ENCODE results near the gene SORL1.

Gene SORL1

DNA sequence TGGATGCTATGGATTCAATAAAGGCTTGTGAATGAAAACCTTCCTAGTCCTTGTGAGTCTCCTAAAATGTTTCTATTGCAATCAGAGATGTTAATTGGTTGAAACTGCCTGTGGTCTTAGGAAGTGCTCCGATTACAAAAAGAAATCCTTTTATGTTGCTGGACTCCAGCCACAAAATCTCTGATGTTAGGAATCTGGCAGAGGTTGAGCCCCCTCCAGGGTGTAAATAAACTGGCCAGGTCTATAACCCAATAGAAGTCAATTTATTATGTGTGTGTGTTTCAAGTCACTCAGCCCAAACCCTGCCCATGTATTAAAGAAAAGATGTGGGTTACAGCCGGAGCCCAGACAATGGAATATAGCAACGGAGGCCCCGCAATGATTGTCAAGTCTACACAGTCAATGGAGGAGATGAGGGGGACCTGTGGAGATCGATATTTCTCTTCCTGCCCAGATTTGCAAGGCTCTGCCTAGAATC is 218.7 kb downstream of the SORL1 start:
- DNase-seq: no peak

DNA sequence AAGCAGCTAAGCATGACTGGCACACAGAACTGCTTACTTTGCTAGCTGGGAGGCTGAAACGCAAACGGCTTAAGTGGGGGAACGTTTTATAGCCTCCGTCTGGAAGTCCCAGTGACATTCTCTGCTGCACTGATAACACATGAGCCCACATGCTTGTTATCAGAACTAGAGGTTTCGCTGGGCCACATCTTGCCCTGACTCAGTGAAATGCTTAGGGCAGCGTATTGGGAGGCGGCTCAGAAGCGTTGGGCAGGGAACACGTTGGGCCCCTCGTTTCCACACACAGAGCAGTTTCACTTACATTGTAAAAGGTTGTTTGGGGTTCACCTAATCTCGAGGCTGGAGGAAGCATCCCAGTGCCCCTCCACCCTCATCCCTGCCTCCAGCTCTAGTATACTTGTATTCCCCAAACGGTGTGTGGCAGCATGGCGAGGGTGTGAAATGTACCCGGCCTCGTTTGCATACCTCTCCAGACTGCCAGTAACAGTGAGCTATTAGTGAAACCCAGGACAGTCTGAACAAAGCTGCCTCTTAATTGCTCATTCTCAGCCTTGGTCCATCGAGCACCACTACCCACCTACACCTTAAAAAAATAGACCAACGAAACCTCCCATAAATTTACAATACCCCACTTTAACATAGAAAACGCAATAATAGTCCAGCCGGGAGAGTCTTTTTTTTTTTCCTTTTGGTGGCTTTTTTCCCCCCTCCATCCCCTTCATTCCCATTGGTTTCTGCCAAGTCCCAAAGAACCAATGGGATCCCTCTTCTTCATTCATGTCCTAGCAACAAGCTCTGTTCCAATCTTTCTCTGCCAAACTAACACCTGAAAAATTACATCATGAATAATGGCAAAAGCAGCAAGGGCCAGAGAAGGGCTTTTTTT is 219.4 kb downstream of the SORL1 start:
- DNase-seq: no peak

DNA sequence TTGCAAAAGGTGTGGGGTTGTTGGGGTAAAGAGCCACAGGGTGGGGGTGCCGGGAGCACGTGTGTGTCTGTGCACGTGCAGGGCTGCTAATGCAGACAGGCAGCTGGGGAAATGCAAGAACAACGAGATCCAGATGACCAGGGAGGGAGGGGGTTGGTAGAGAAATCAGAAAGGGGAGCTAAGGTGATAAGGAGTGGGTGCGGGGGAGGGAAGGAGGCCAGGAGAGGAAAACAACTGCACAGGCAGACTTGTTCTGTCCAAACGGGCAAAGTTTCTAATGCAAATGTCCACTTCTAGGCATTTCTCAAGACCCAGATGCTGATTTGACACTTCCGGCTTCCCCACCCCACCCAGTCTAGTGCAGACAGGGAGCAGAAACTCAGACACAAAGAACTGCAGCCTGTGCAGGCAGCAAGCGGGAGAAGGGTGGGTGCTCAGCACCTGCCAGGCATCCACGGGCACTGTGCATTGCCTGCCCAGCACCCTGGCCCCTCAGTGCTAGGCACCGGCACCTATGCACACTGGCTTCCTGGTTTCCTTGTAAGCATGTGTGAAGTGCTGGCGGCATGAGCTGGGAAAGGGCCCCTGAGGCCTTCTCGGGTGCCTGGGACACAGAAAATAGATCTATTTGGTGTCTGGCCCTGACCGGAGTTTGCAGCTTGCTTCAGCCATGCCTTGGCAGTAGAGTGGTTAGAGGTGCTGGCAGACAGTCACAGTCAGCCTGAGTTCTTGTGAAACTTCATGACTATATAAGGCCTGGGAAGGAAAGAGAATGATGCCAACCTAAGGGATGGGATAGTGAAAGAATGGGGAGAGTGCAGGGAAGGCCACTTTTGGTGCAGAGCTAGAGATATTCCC is 220.7 kb downstream of the SORL1 start:
- DNase-seq: no peak

DNA sequence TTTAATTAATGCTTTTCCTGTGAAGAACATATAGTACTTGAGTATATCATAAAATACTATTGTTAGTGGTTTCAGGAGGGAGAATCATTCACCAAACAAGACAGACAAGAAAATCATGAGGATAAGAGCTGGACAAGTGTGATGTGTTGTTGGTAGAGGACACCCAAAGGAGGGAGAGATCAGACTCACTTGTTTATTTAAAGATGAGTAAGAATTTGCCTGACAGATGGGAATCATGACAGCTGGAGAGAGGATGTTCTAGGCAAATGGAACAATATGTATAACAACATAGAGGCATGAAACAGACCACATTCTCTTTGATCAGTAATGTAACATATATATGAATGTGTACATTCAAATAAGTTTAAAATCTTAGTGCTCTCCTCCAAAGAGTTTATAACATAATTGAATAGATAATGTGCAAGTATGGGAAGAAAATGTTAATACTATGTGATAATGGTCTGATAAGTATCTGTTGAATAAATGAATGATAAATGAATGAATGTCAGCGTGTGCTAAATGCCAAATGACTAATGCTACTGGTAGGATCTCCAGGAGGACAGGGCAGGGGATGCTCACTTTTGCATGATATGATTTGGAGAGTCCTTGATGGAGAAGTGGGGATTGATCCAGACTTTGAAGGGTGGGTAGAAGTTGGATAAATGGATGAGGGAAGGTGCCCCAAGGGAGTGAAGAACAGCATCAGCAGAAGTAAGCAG is 229.6 kb downstream of the SORL1 start:
- no peak for DNase-seq

Measured in AML-193 (cell line).